Measurements from ENCODE around the gene BRSK1.

Gene BRSK1

GRCh38 chr19:55304279-55304978, 20.6 kb downstream of the BRSK1 start:
- DNase-seq (ENCODE audit: low spot score): peak; percentile 43

- no peak for DNase-seq (ENCODE audit: low spot score)
Observed at GRCh38 chr19:55304980-55305379, 21.2 kb downstream of the BRSK1 start.

GRCh38 chr19:55305491-55305890, 21.7 kb downstream of the BRSK1 start:
- peak; percentile 52 for DNase-seq (ENCODE audit: low spot score)

GRCh38 chr19:55305983-55306562, 22.3 kb downstream of the BRSK1 start:
- DNase-seq (ENCODE audit: low spot score): no peak

- DNase-seq (ENCODE audit: low spot score): no peak
Observed at GRCh38 chr19:55306712-55307111, 22.9 kb downstream of the BRSK1 start.

GRCh38 chr19:55308281-55308680, 24.5 kb downstream of the BRSK1 start:
- DNase-seq (ENCODE audit: low spot score): no peak

GRCh38 chr19:55309448-55309847, 25.7 kb downstream of the BRSK1 start:
- DNase-seq (ENCODE audit: low spot score): no peak

- DNase-seq (ENCODE audit: low spot score): no peak
Observed at GRCh38 chr19:55310498-55310897, 26.7 kb downstream of the BRSK1 start.

GRCh38 chr19:55311397-55311796, 27.6 kb downstream of the BRSK1 start:
- DNase-seq (ENCODE audit: low spot score): no peak

- DNase-seq (ENCODE audit: low spot score): no peak
Observed at GRCh38 chr19:55311797-55312196, 28.0 kb downstream of the BRSK1 start.

- no peak for DNase-seq (ENCODE audit: low spot score)
Observed at GRCh38 chr19:55312621-55313512, 29.1 kb downstream of the BRSK1 start.

GRCh38 chr19:55314396-55314795, 30.6 kb downstream of the BRSK1 start:
- DNase-seq (ENCODE audit: low spot score): no peak

GRCh38 chr19:55315956-55316525, 32.2 kb downstream of the BRSK1 start:
- no peak for DNase-seq (ENCODE audit: low spot score)

GRCh38 chr19:55316646-55317045, 32.8 kb downstream of the BRSK1 start:
- DNase-seq (ENCODE audit: low spot score): no peak

GRCh38 chr19:55319785-55320184, 36.0 kb downstream of the BRSK1 start:
- DNase-seq (ENCODE audit: low spot score): no peak

- DNase-seq (ENCODE audit: low spot score): no peak
Observed at GRCh38 chr19:55320844-55321419, 37.1 kb downstream of the BRSK1 start.

- no peak for DNase-seq (ENCODE audit: low spot score)
Observed at GRCh38 chr19:55321466-55322137, 37.8 kb downstream of the BRSK1 start.

- DNase-seq (ENCODE audit: low spot score): no peak
Observed at GRCh38 chr19:55322204-55322885, 38.5 kb downstream of the BRSK1 start.

GRCh38 chr19:55324662-55325061, 40.9 kb downstream of the BRSK1 start:
- DNase-seq (ENCODE audit: low spot score): no peak

- no peak for DNase-seq (ENCODE audit: low spot score)
Observed at GRCh38 chr19:55325172-55325571, 41.4 kb downstream of the BRSK1 start, which contains the start of gene TMEM150B. TMEM150B (minus strand) TSS chr19:55325341; CDS start chr19:55321036, 4,305 bp downstream.

GRCh38 chr19:55328774-55329318, 45.0 kb downstream of the BRSK1 start:
- DNase-seq (ENCODE audit: low spot score): peak; percentile 20
